ENCODE measurements around the gene SLC17A2. TPM values are rescaled to one million over a fixed set of nuclear protein-coding genes. Genes with fewer than 3 reads are reported as not detected.
A peak's percentile ranks its signal among the peaks of the same experiment; 100 is the strongest.

The SLC17A2 gene
- total and polyA plus RNA-seq, 2 of the 13 experiments (the other 11 are each of a cell fraction or from before 2014, with no cell fraction given): 11.2 to 32.4 TPM

- TF ChIP-seq ZFP41 (CRISPR knock-in tag; IDR thresholded peaks at IDR 0.05; ENCODE audit: borderline replicate concordance) (no peak), KDM1A (CRISPR knock-in tag; IDR thresholded peaks at IDR 0.05) (no peak), ZNF773 (CRISPR knock-in tag; IDR thresholded peaks at IDR 0.05; ENCODE audit: borderline replicate concordance) (no peak), ZNF180 (CRISPR knock-in tag; IDR thresholded peaks at IDR 0.05; ENCODE audit: borderline replicate concordance, low read depth) (no peak), ZNF12 (CRISPR knock-in tag; IDR thresholded peaks at IDR 0.05) (peak; percentile 21; the same call in 1 of the 2 replicates), HNRNPK (IDR thresholded peaks at IDR 0.05; ENCODE audit: low read depth, low read length, poor library complexity, severe bottlenecking) (no peak), SOX5 (CRISPR knock-in tag; IDR thresholded peaks at IDR 0.05; ENCODE audit: borderline replicate concordance) (peak; percentile 57; the same call in 1 of the 2 replicates), ARHGAP35 (CRISPR knock-in tag; IDR thresholded peaks at IDR 0.05; ENCODE audit: borderline replicate concordance) (no peak), HMGXB4 (CRISPR knock-in tag; IDR thresholded peaks at IDR 0.05; ENCODE audit: borderline replicate concordance in 1 of 2, low read depth in 1 of 2) (0 out of 4 replicates have a peak, but pooled peaks of 1 of the 2 experiments have one; percentile 39), CSRNP2 (CRISPR knock-in tag; conservative IDR thresholded peaks at IDR 0.05; ENCODE audit: low read depth) (no peak), ZSCAN9 (CRISPR knock-in tag; IDR thresholded peaks at IDR 0.05; ENCODE audit: borderline replicate concordance) (0 out of 2 replicates have a peak, but pooled peaks have one; percentile 65), ZNF101 (CRISPR knock-in tag; IDR thresholded peaks at IDR 0.05; ENCODE audit: borderline replicate concordance, low read depth) (no peak)
- TF ChIP-seq, protein P1, sequence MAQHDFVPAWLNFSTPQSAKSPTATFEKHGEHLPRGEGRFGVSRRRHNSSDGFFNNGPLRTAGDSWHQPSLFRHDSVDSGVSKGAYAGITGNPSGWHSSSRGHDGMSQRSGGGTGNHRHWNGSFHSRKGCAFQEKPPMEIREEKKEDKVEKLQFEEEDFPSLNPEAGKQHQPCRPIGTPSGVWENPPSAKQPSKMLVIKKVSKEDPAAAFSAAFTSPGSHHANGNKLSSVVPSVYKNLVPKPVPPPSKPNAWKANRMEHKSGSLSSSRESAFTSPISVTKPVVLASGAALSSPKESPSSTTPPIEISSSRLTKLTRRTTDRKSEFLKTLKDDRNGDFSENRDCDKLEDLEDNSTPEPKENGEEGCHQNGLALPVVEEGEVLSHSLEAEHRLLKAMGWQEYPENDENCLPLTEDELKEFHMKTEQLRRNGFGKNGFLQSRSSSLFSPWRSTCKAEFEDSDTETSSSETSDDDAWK (CRISPR knock-in tag; IDR thresholded peaks at IDR 0.05): no peak
- TF ChIP-seq, protein P2, sequence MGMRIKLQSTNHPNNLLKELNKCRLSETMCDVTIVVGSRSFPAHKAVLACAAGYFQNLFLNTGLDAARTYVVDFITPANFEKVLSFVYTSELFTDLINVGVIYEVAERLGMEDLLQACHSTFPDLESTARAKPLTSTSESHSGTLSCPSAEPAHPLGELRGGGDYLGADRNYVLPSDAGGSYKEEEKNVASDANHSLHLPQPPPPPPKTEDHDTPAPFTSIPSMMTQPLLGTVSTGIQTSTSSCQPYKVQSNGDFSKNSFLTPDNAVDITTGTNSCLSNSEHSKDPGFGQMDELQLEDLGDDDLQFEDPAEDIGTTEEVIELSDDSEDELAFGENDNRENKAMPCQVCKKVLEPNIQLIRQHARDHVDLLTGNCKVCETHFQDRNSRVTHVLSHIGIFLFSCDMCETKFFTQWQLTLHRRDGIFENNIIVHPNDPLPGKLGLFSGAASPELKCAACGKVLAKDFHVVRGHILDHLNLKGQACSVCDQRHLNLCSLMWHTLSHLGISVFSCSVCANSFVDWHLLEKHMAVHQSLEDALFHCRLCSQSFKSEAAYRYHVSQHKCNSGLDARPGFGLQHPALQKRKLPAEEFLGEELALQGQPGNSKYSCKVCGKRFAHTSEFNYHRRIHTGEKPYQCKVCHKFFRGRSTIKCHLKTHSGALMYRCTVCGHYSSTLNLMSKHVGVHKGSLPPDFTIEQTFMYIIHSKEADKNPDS (CRISPR knock-in tag; IDR thresholded peaks at IDR 0.05): no peak
Observed at GRCh38 chr6:25889877-25890853, 40.3 kb downstream of the SLC17A2 start (continued).
